HEK293 (cell line): ENCODE results near the gene CDON.

Source experiments
- CTCF ChIA-PET: fragments of 350-600 bp; formaldehyde crosslinking; extraction: SDS; loops from one replicate; lab custom pipeline; 2021; ENCODE audit warnings: antibody characterized with exemption; lab: Yijun Ruan, JAX
- POLR2A ChIA-PET: fragments of 300-600 bp; formaldehyde crosslinking; extraction: SDS; loops from one replicate; lab custom pipeline; 2020; ENCODE audit warnings: antibody characterized with exemption, inconsistent platforms; lab: Yijun Ruan, JAX
- H3K27ac ChIP-seq: fragments of 200-500 bp; sonication (Bioruptor generic); 2 replicates; pipeline ENCODE4 v1.5.1; 2014; ENCODE audit warnings: low read depth, low read length, control low read depth, inconsistent platforms; ENCODE audit errors: extremely low read depth
- H3K36me3 ChIP-seq, 2 experiments: fragments of 200-500 bp in 1 of 2; sonication (Bioruptor generic) in 1 of 2; 1 replicate in 1 of 2; 2 replicates in 1 of 2; pipeline ENCODE4 v1.5.1; 2014 to 2017; ENCODE audit warnings: inconsistent platforms in 2 of 2, low read length in 2 of 2; ENCODE audit not compliant: control insufficient read depth in 2 of 2, insufficient read depth in 1 of 2
- H3K4me1 ChIP-seq: fragments of 200-500 bp; sonication (Bioruptor generic); 2 replicates; pipeline ENCODE4 v1.5.1; 2014; ENCODE audit warnings: mild to moderate bottlenecking, low read length, inconsistent platforms; ENCODE audit not compliant: control insufficient read depth, insufficient read depth
- H3K4me3 ChIP-seq: 2 replicates; pipeline ENCODE4 v1.5.1; 2011; ENCODE audit warnings: low read depth, mild to moderate bottlenecking, control low read depth, low read length, moderate library complexity
- H3K9me3 ChIP-seq: fragments of 200-500 bp; sonication (Bioruptor generic); 2 replicates; pipeline ENCODE4 v1.5.1; 2014; ENCODE audit warnings: low read depth, low read length, inconsistent platforms; ENCODE audit not compliant: control insufficient read depth, insufficient read depth
- BCL11B ChIP-seq: fragments of 450-650 bp; formaldehyde crosslinking; IDR thresholded peaks from 2 replicates; pipeline ENCODE4 v1.5.1; 2016; ENCODE audit warnings: low read depth, missing biosample characterization, missing genetic modification characterization
- INSM2 ChIP-seq: fragments of 450-650 bp; formaldehyde crosslinking; IDR thresholded peaks from 2 replicates; pipeline ENCODE4 v1.5.1; 2016; ENCODE audit warnings: missing biosample characterization, missing genetic modification characterization
- KLF17 ChIP-seq: fragments of 450-650 bp; formaldehyde crosslinking; IDR thresholded peaks from 2 replicates; pipeline ENCODE4 v1.5.1; 2016; ENCODE audit warnings: missing biosample characterization, missing genetic modification characterization
- MYNN ChIP-seq: fragments of 450-650 bp; formaldehyde crosslinking; IDR thresholded peaks from 2 replicates; pipeline ENCODE4 v1.5.1; 2016; ENCODE audit warnings: missing biosample characterization, missing genetic modification characterization, borderline replicate concordance
- RBAK ChIP-seq: fragments of 450-650 bp; formaldehyde crosslinking; IDR thresholded peaks from 2 replicates; pipeline ENCODE4 v1.5.1; 2016; ENCODE audit warnings: missing biosample characterization, missing genetic modification characterization
- SP2 ChIP-seq: fragments of 450-650 bp; formaldehyde crosslinking; IDR thresholded peaks from 2 replicates; pipeline ENCODE4 v1.5.1; 2016; ENCODE audit warnings: missing biosample characterization, missing genetic modification characterization
- ZBTB21 ChIP-seq: fragments of 450-650 bp; formaldehyde crosslinking; IDR thresholded peaks from 2 replicates; pipeline ENCODE4 v1.5.1; 2017; ENCODE audit warnings: missing biosample characterization, missing genetic modification characterization
- ZFHX2 ChIP-seq: fragments of 450-650 bp; formaldehyde crosslinking; conservative IDR thresholded peaks from 2 replicates; pipeline ENCODE4 v1.5.1; 2016; ENCODE audit warnings: missing biosample characterization, missing genetic modification characterization
- ZNF138 ChIP-seq: fragments of 450-650 bp; formaldehyde crosslinking; IDR thresholded peaks from 2 replicates; pipeline ENCODE4 v1.5.1; 2016; ENCODE audit warnings: missing biosample characterization, missing genetic modification characterization, borderline replicate concordance
- ZNF174 ChIP-seq: fragments of 450-650 bp; formaldehyde crosslinking; IDR thresholded peaks from 2 replicates; pipeline ENCODE4 v1.5.0; 2017; ENCODE audit warnings: missing biosample characterization, mild to moderate bottlenecking, missing genetic modification characterization
- ZNF239 ChIP-seq: fragments of 450-650 bp; formaldehyde crosslinking; IDR thresholded peaks from 2 replicates; pipeline ENCODE4 v1.5.1; 2016; ENCODE audit warnings: missing biosample characterization, missing genetic modification characterization
- ZNF311 ChIP-seq: fragments of 450-650 bp; formaldehyde crosslinking; IDR thresholded peaks from 2 replicates; pipeline ENCODE4 v1.5.1; 2017; ENCODE audit warnings: missing biosample characterization, missing genetic modification characterization, borderline replicate concordance
- ZNF354C ChIP-seq: fragments of 450-650 bp; formaldehyde crosslinking; IDR thresholded peaks from 2 replicates; pipeline ENCODE4 v1.5.1; 2016; ENCODE audit warnings: missing biosample characterization, missing genetic modification characterization, low read depth, borderline replicate concordance
- ZNF394 ChIP-seq: fragments of 450-650 bp; formaldehyde crosslinking; IDR thresholded peaks from 2 replicates; pipeline ENCODE4 v1.5.1; 2016; ENCODE audit warnings: missing biosample characterization, missing genetic modification characterization, mild to moderate bottlenecking, moderate library complexity, borderline replicate concordance
- TF ChIP-seq, protein P1 (sequence below): fragments of 450-650 bp; formaldehyde crosslinking; IDR thresholded peaks from 2 replicates; pipeline ENCODE4 v1.5.1; 2017; ENCODE audit warnings: missing biosample characterization, missing genetic modification characterization
- TF ChIP-seq, protein P2 (sequence below): fragments of 450-650 bp; formaldehyde crosslinking; IDR thresholded peaks from 2 replicates; pipeline ENCODE4 v1.5.1; 2016; ENCODE audit warnings: missing biosample characterization, missing genetic modification characterization
- TF ChIP-seq, protein P3 (sequence below): fragments of 450-650 bp; formaldehyde crosslinking; IDR thresholded peaks from 2 replicates; pipeline ENCODE4 v1.5.1; 2016; ENCODE audit warnings: missing biosample characterization, missing genetic modification characterization, borderline replicate concordance

Gene CDON

DNA sequence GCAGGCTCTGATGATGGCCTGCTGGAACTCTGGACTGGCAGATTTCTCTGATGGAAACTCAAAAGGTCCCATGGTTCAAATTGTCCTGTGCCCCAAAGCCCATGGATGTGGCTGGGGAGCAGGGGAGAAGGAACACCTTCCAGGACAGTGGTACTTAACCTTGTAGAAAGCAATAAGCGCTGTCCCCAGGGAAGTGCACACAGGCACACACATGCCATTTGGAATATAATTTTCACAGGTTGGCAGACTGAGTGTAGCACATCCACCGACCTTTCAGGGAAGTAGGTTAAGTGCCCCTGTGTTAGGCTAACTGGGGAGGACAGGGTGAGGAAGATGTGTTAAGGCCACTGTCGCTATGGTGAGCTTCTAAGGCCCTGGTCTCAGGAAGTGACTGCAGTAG lies 140.5 kb downstream of the CDON start:
- POLR2A ChIA-PET, result no interaction called here
- Histone ChIP-seq H3K4me3 (no peak overlapping the region), H3K36me3 (no peaks in the 10 kb centered on the region), H3K4me1 (no peaks in the 10 kb centered on the region), H3K27ac (no peak overlapping the region), H3K9me3 (no peaks in the 10 kb centered on the region)
- CTCF ChIA-PET, result interaction anchor here (0.6 to 8.2 kb wide), 11 partner anchors 8 to 336 kb away, joined by 3 to 131 read pairs (median 5); no protein-coding TSS in a partner anchor
- TF ChIP-seq ZNF239 (tag by site-specific recombination), result no peak
- no peak for TF ChIP-seq MYNN (tag by site-specific recombination)
- TF ChIP-seq ZNF394 (tag by site-specific recombination), result no peak
- TF ChIP-seq ZNF311 (tag by site-specific recombination), result no peak
- TF ChIP-seq ZNF174 (tag by site-specific recombination), result no peak
- no peak for TF ChIP-seq KLF17
- TF ChIP-seq ZBTB21, result no peak
- TF ChIP-seq, protein P1, sequence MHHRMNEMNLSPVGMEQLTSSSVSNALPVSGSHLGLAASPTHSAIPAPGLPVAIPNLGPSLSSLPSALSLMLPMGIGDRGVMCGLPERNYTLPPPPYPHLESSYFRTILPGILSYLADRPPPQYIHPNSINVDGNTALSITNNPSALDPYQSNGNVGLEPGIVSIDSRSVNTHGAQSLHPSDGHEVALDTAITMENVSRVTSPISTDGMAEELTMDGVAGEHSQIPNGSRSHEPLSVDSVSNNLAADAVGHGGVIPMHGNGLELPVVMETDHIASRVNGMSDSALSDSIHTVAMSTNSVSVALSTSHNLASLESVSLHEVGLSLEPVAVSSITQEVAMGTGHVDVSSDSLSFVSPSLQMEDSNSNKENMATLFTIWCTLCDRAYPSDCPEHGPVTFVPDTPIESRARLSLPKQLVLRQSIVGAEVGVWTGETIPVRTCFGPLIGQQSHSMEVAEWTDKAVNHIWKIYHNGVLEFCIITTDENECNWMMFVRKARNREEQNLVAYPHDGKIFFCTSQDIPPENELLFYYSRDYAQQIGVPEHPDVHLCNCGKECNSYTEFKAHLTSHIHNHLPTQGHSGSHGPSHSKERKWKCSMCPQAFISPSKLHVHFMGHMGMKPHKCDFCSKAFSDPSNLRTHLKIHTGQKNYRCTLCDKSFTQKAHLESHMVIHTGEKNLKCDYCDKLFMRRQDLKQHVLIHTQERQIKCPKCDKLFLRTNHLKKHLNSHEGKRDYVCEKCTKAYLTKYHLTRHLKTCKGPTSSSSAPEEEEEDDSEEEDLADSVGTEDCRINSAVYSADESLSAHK (tag by site-specific recombination), result no peak
- TF ChIP-seq SP2 (tag by site-specific recombination), result no peak
- no peak for TF ChIP-seq ZFHX2 (tag by site-specific recombination)

GRCh38 chr11:125921042-125921441 lies 141.6 kb downstream of the CDON start:
- ChIA-PET POLR2A (no interaction called here), CTCF (interaction anchor here (1.0 to 8.2 kb wide), 4 partner anchors 11 to 273 kb away, joined by 3 to 131 read pairs (median 6); no protein-coding TSS in a partner anchor)
- H3K9me3 ChIP-seq, result no peaks in the 10 kb centered on the region
- no peaks in the 10 kb centered on the region for H3K4me1 ChIP-seq
- H3K36me3 ChIP-seq, result no peaks in the 10 kb centered on the region
- TF ChIP-seq, protein P2, sequence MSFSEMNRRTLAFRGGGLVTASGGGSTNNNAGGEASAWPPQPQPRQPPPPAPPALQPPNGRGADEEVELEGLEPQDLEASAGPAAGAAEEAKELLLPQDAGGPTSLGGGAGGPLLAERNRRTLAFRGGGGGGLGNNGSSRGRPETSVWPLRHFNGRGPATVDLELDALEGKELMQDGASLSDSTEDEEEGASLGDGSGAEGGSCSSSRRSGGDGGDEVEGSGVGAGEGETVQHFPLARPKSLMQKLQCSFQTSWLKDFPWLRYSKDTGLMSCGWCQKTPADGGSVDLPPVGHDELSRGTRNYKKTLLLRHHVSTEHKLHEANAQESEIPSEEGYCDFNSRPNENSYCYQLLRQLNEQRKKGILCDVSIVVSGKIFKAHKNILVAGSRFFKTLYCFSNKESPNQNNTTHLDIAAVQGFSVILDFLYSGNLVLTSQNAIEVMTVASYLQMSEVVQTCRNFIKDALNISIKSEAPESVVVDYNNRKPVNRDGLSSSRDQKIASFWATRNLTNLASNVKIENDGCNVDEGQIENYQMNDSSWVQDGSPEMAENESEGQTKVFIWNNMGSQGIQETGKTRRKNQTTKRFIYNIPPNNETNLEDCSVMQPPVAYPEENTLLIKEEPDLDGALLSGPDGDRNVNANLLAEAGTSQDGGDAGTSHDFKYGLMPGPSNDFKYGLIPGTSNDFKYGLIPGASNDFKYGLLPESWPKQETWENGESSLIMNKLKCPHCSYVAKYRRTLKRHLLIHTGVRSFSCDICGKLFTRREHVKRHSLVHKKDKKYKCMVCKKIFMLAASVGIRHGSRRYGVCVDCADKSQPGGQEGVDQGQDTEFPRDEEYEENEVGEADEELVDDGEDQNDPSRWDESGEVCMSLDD, result no peak
- TF ChIP-seq INSM2 (tag by site-specific recombination) (no peak), RBAK (tag by site-specific recombination) (no peak), ZNF354C (tag by site-specific recombination) (no peak), ZNF138 (tag by site-specific recombination) (no peak), BCL11B (tag by site-specific recombination) (no peak)
- TF ChIP-seq, protein P3, sequence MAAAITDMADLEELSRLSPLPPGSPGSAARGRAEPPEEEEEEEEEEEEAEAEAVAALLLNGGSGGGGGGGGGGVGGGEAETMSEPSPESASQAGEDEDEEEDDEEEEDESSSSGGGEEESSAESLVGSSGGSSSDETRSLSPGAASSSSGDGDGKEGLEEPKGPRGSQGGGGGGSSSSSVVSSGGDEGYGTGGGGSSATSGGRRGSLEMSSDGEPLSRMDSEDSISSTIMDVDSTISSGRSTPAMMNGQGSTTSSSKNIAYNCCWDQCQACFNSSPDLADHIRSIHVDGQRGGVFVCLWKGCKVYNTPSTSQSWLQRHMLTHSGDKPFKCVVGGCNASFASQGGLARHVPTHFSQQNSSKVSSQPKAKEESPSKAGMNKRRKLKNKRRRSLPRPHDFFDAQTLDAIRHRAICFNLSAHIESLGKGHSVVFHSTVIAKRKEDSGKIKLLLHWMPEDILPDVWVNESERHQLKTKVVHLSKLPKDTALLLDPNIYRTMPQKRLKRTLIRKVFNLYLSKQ (tag by site-specific recombination), result no peak
- TF ChIP-seq, all 188 proteins: peak for 0
- Histone ChIP-seq H3K4me3 (no peak overlapping the region), H3K27ac (no peak overlapping the region)
